Measurements from ENCODE around the gene GPX7.

GPX7 gene

GRCh38 chr1:52598729-52599128 lies 3.4 kb upstream of the GPX7 start:
- H3K4me3 ChIP-seq (ENCODE audit: low read depth, low read length) = no peak overlapping the region
- TF ChIP-seq CTCF (IDR thresholded peaks at IDR 0.05; ENCODE audit: low read depth, low read length, missing control alignments) = no peak
- DNase-seq (ENCODE audit: low read depth) = no peak

- no peak for DNase-seq (ENCODE audit: low read depth)
- TF ChIP-seq CTCF (IDR thresholded peaks at IDR 0.05; ENCODE audit: low read depth, low read length, missing control alignments) = no peak
- no peak overlapping the region for H3K4me3 ChIP-seq (ENCODE audit: low read depth, low read length)
Observed at GRCh38 chr1:52599236-52599635, 2.9 kb upstream of the GPX7 start.

- no peak for DNase-seq (ENCODE audit: low read depth)
- no peak for TF ChIP-seq CTCF (IDR thresholded peaks at IDR 0.05; ENCODE audit: low read depth, low read length, missing control alignments)
- no peak overlapping the region for H3K4me3 ChIP-seq (ENCODE audit: low read depth, low read length)
Observed at GRCh38 chr1:52600533-52601179, 1.5 kb upstream of the GPX7 start.

DNA sequence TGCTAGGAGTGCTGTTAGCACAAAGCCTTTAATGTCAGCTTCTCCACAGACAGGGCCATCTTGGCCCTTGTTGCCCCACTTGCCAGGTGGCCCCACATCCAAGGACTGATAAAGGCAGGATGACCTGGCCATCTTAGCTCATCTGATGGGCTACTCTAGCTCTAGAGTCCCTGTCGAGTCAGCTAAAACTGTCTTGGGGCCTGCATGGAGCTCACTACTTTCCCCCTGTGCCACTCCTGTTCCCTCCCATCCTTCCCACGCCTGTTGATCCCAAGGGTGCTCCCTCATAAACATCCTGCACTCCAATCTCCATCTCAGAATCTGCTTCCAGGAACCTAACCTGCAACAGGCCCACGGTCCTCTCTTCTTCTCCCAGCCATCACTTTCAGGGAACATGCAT lies 652 bp upstream of the GPX7 start:
- no peak overlapping the region; the same call in 1 of the 2 replicates for H3K4me3 ChIP-seq (ENCODE audit: low read depth, low read length)
- TF ChIP-seq CTCF (IDR thresholded peaks at IDR 0.05; ENCODE audit: low read depth, low read length, missing control alignments) = no peak
- no peak for DNase-seq (ENCODE audit: low read depth)

DNA sequence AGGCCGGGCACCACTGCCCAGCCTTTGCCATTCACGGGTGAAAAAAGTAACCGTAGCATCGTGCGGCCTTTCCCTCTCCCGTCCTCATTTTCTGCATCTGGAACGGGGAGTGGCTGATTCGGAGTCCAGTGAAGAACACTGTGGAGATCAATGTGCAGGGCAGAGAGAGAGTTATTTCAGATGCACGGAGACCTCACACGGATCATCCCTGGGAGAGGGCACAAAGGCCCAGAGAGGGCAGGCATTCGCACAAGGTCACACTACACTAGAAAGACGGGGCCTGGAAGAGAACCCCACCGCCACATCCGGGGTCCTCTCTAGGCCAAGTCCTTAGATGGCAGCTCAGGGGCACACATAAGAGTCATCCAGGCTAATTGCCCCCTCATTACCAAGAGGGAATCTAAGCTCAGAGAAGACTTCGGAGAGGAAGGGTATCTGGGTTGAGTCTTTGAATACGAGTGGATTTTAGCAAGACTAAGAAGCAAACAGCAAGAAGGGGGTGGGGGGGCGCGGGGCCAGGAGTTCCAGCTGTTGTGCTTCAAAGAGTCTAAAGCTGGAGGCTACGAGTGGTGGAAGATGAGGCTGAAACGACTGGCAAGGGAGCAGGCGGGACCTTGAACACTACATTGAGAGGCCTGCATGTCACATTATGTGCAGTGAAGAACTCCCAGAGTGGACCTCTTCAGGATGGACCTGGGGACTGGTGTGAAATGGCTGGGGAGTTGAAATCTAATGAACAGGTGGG lies 857 bp downstream of the GPX7 start:
- no peak for DNase-seq (ENCODE audit: low read depth)
- peak overlapping the region; percentile 50 for H3K4me3 ChIP-seq (ENCODE audit: low read depth, low read length)
- no peak for TF ChIP-seq CTCF (IDR thresholded peaks at IDR 0.05; ENCODE audit: low read depth, low read length, missing control alignments)

DNA sequence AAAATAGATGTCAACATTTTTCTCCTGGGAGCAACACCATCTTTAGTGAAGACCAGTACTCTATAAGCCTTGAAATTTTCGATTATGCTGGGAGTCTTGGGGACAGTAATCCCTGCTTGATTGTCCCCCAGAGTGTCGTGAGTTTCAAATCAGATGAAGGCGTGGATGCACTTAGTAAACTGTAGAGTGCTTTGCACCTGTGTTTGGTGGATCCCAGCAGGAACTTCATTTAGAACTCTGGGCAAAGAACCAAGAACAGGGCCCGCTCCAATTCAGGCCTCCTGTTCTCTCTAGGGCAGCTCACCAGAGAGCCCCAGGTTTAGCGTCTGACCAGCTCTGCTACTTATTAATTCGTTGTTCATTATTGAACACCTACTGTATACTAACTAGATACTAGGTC lies 1.5 kb downstream of the GPX7 start:
- no peak for DNase-seq (ENCODE audit: low read depth)
- H3K4me3 ChIP-seq (ENCODE audit: low read depth, low read length) = no peak overlapping the region
- no peak for TF ChIP-seq CTCF (IDR thresholded peaks at IDR 0.05; ENCODE audit: low read depth, low read length, missing control alignments)
